IMR-90 (cell line): ENCODE results near the gene BLOC1S5. TPM values are rescaled to one million over a fixed set of nuclear protein-coding genes. Genes with fewer than 3 reads are reported as not detected.

Experiments used
- ATAC-seq: fragments of 200-7000 bp; cut with Tn5 transposase; 2 replicates; pipeline ENCODE4 v1.9.1; 2020; ENCODE audit warnings: low read depth, mild to moderate bottlenecking, moderate library complexity
- BruUV-seq: library from RNA; stranded (reverse); fragments of 400-500 nt; replicated peaks from 2 replicates; lab custom pipeline; 2021; lab: Mats Ljungman, UMichigan
- CTCF ChIA-PET: fragments of 300-600 bp; formaldehyde crosslinking; extraction: SDS; loops from one replicate; lab custom pipeline; 2021; ENCODE audit warnings: antibody characterized with exemption; lab: Yijun Ruan, JAX
- POLR2A ChIA-PET: fragments of 300-600 bp; sonication (Branson Sonifier 250); formaldehyde crosslinking; loops from one replicate; lab custom pipeline; 2022; ENCODE audit warnings: antibody characterized with exemption; ENCODE audit not compliant: unreplicated experiment; lab: Charles Lee
- DNase-seq: peaks from one replicate; pipeline ENCODE4 v3.0.0; 2013
- H2AFZ ChIP-seq: replicated peaks from 2 replicates; pipeline ENCODE3; 2013; ENCODE audit warnings: low read length, mild to moderate bottlenecking; ENCODE audit not compliant: poor library complexity
- H2AK5ac ChIP-seq: 2 replicates; pipeline ENCODE4 v1.6.1; 2013; ENCODE audit warnings: low read depth, low read length, inconsistent platforms
- H2AK9ac ChIP-seq: replicated peaks from 2 replicates; pipeline ENCODE3; 2013; ENCODE audit warnings: mild to moderate bottlenecking, low read depth, low read length, moderate library complexity; ENCODE audit not compliant: poor library complexity
- H2BK120ac ChIP-seq: 2 replicates; pipeline ENCODE4 v1.6.1; 2013; ENCODE audit warnings: low read depth, low read length, inconsistent platforms
- H2BK15ac ChIP-seq: 3 replicates; pipeline ENCODE4 v1.6.1; 2013; ENCODE audit warnings: low read depth, low read length, inconsistent platforms
- H2BK20ac ChIP-seq: 2 replicates; pipeline ENCODE4 v1.6.1; 2013; ENCODE audit warnings: low read depth, mild to moderate bottlenecking, inconsistent platforms, low read length, moderate library complexity
- H2BK5ac ChIP-seq: 2 replicates; pipeline ENCODE4 v1.6.1; 2013; ENCODE audit warnings: mild to moderate bottlenecking, low read depth, low read length, inconsistent platforms; ENCODE audit not compliant: poor library complexity, severe bottlenecking
- H3K14ac ChIP-seq: replicated peaks from 2 replicates; pipeline ENCODE4 v1.6.1; 2013; ENCODE audit warnings: low read depth, low read length, inconsistent platforms
- H3K18ac ChIP-seq: 2 replicates; pipeline ENCODE4 v1.6.1; 2013; ENCODE audit warnings: low read depth, low read length, control low read depth
- H3K23ac ChIP-seq: 2 replicates; pipeline ENCODE4 v1.6.1; 2013; ENCODE audit warnings: low read depth, low read length, inconsistent platforms
- H3K27ac ChIP-seq: 2 replicates; pipeline ENCODE4 v1.5.1; 2013; ENCODE audit warnings: mild to moderate bottlenecking, control low read depth, low read length; ENCODE audit not compliant: insufficient read depth
- H3K27me3 ChIP-seq: 2 replicates; pipeline ENCODE4 v1.6.1; 2013; ENCODE audit warnings: low read length; ENCODE audit not compliant: control insufficient read depth, insufficient read depth
- H3K36me3 ChIP-seq: 2 replicates; pipeline ENCODE4 v1.6.1; 2013; ENCODE audit warnings: low read length, mixed read lengths; ENCODE audit not compliant: control insufficient read depth, insufficient read depth
- H3K4ac ChIP-seq: 2 replicates; pipeline ENCODE4 v1.6.1; 2013; ENCODE audit warnings: low read depth, low read length, inconsistent platforms
- H3K4me1 ChIP-seq: 2 replicates; pipeline ENCODE4 v1.6.1; 2013; ENCODE audit warnings: low read length, mixed read lengths; ENCODE audit not compliant: control insufficient read depth, insufficient read depth
- H3K4me2 ChIP-seq: 2 replicates; pipeline ENCODE4 v1.6.1; 2013; ENCODE audit warnings: low read depth, mild to moderate bottlenecking, control low read depth, low read length, moderate library complexity
- H3K4me3 ChIP-seq: 2 replicates; pipeline ENCODE4 v1.5.1; 2013; ENCODE audit warnings: low read depth, mild to moderate bottlenecking, control low read depth, low read length, moderate library complexity; ENCODE audit not compliant: insufficient read depth
- H3K56ac ChIP-seq: 2 replicates; pipeline ENCODE4 v1.6.1; 2013; ENCODE audit warnings: low read length, inconsistent platforms; ENCODE audit not compliant: insufficient read depth; ENCODE audit errors: extremely low read depth
- H3K79me1 ChIP-seq, 2 experiments: 2 replicates each; pipeline ENCODE4 v1.6.1; 2013; ENCODE audit warnings: low read length in 2 of 2, inconsistent platforms in 1 of 2, low read depth in 1 of 2
- H3K9ac ChIP-seq: 2 replicates; pipeline ENCODE4 v1.6.1; 2013; ENCODE audit warnings: low read depth, low read length, control low read depth
- H3K9me1 ChIP-seq: 2 replicates; pipeline ENCODE4 v1.6.1; 2013; ENCODE audit warnings: low read length, inconsistent platforms; ENCODE audit not compliant: insufficient read depth
- H3K9me3 ChIP-seq: 2 replicates; pipeline ENCODE4 v1.6.1; 2013; ENCODE audit warnings: low read length; ENCODE audit not compliant: control insufficient read depth, insufficient read depth
- H4K20me1 ChIP-seq: 2 replicates; pipeline ENCODE4 v1.6.1; 2013; ENCODE audit warnings: low read length, inconsistent platforms; ENCODE audit not compliant: insufficient read depth
- H4K5ac ChIP-seq: 2 replicates; pipeline ENCODE4 v1.6.1; 2013; ENCODE audit warnings: mild to moderate bottlenecking, low read depth, low read length, control low read depth
- H4K8ac ChIP-seq, 2 experiments: 2 replicates each; pipeline ENCODE4 v1.6.1; 2013; ENCODE audit warnings: low read depth in 2 of 2, low read length in 2 of 2, control low read depth in 1 of 2, inconsistent platforms in 1 of 2
- H4K91ac ChIP-seq: 2 replicates; pipeline ENCODE4 v1.6.1; 2013; ENCODE audit warnings: low read depth, low read length, inconsistent platforms; ENCODE audit not compliant: insufficient read depth
- BHLHE40 ChIP-seq: fragments of 150-350 bp; IDR thresholded peaks from 2 replicates; pipeline ENCODE4 v1.6.1; 2016; ENCODE audit warnings: mild to moderate bottlenecking, low read depth, low read length
- CEBPB ChIP-seq: IDR thresholded peaks from 2 replicates; pipeline ENCODE4 v1.6.1; 2012; ENCODE audit warnings: low read depth, low read length, improper control_type of control experiment
- FOS ChIP-seq: fragments of 150-350 bp; IDR thresholded peaks from 2 replicates; pipeline ENCODE4 v1.6.1; 2016; ENCODE audit warnings: low read depth, low read length
- MAFK ChIP-seq: IDR thresholded peaks from 2 replicates; pipeline ENCODE4 v1.6.1; 2012; ENCODE audit warnings: low read depth, low read length, improper control_type of control experiment
- MAZ ChIP-seq: IDR thresholded peaks from 2 replicates; pipeline ENCODE4 v1.6.1; 2012; ENCODE audit warnings: low read depth, mild to moderate bottlenecking, low read length, improper control_type of control experiment, moderate library complexity, borderline replicate concordance
- MXI1 ChIP-seq: IDR thresholded peaks from 2 replicates; pipeline ENCODE4 v1.6.1; 2012; ENCODE audit warnings: low read depth, mild to moderate bottlenecking, low read length, moderate library complexity, borderline replicate concordance
- NFE2L2 ChIP-seq: fragments of 150-350 bp; IDR thresholded peaks from 2 replicates; pipeline ENCODE4 v1.6.1; 2016; ENCODE audit warnings: low read depth, mild to moderate bottlenecking, low read length
- POLR2A ChIP-seq: IDR thresholded peaks from 2 replicates; pipeline ENCODE4 v1.6.1; 2012; ENCODE audit warnings: mild to moderate bottlenecking, low read depth, low read length
- RAD21 ChIP-seq: IDR thresholded peaks from 2 replicates; pipeline ENCODE4 v1.6.1; 2012; ENCODE audit warnings: low read length, improper control_type of control experiment
- RCOR1 ChIP-seq: IDR thresholded peaks from 2 replicates; pipeline ENCODE4 v1.6.1; 2012; ENCODE audit warnings: mild to moderate bottlenecking, low read length, improper control_type of control experiment; ENCODE audit not compliant: insufficient replicate concordance
- RFX5 ChIP-seq: IDR thresholded peaks from 2 replicates; pipeline ENCODE4 v1.8.0; 2012; ENCODE audit warnings: low read depth, mild to moderate bottlenecking, low read length, moderate library complexity
- SMC3 ChIP-seq: fragments of 150-350 bp; IDR thresholded peaks from 2 replicates; pipeline ENCODE4 v1.6.1; 2016; ENCODE audit warnings: low read depth, mild to moderate bottlenecking, antibody characterized with exemption, low read length, moderate library complexity
- WGBS, 2 experiments: methylation state at CpG; one replicate each; pipeline versions ENCODE4 v1.1.5 to v1.1.7; 2013; ENCODE audit warnings: missing lambda C conversion rate in 2 of 2; ENCODE audit not compliant: insufficient read length in 1 of 2; ENCODE audit errors: extremely low coverage in 2 of 2; 5-methylcytosine and 5-hydroxymethylcytosine counted together
- dilution Hi-C: fragments of 300-500 bp; cut with HindIII; formaldehyde crosslinking; loops from one replicate; pipeline ENCODE4 v1.14.3; 2018; ENCODE audit warnings: low sequenced_read_pairs; ENCODE audit not compliant: unreplicated experiment
- in situ Hi-C: fragments of 300-500 bp; cut with MboI; formaldehyde crosslinking; loops from 3 replicates; pipeline ENCODE4 v1.14.3; 2019; ENCODE audit warnings: low sequenced_read_pairs, inconsistent platforms, mixed read lengths
- intact Hi-C: fragments of 100-400 bp; cut with micrococcal nuclease; formaldehyde crosslinking; loops from 2 replicates; pipeline ENCODE4 v1.10.0; 2022
- polyA plus RNA-seq, 3 experiments: library from polyadenylated mRNA; depleted of rRNA; stranded (reverse); fragments of >200 nt; gene quantifications; 2 replicates each; pipeline ENCODE4 v1.2.3, GENCODE V29; 2012; ENCODE audit warnings: low replicate concordance in 1 of 3
- total RNA-seq: library from RNA; depleted of rRNA; stranded (reverse); fragments of >200 nt; gene quantifications from 2 replicates; pipeline ENCODE4 v1.2.3, GENCODE V29; 2012
- TF ChIP-seq, protein P1 (sequence below): fragments of 150-350 bp; IDR thresholded peaks from 2 replicates; pipeline ENCODE4 v1.6.1; 2017; ENCODE audit warnings: mild to moderate bottlenecking, antibody characterized with exemption, low read length, low read depth
- TF ChIP-seq, protein P2 (sequence below): fragments of 150-350 bp; IDR thresholded peaks from 2 replicates; pipeline ENCODE4 v1.6.1; 2016; ENCODE audit warnings: low read depth, mild to moderate bottlenecking, low read length, moderate library complexity, borderline replicate concordance

Gene BLOC1S5
- total and polyA plus RNA-seq, 2 of the 4 experiments (the other 2 are of a cell fraction), result 4.8 to 17.2 TPM

DNA sequence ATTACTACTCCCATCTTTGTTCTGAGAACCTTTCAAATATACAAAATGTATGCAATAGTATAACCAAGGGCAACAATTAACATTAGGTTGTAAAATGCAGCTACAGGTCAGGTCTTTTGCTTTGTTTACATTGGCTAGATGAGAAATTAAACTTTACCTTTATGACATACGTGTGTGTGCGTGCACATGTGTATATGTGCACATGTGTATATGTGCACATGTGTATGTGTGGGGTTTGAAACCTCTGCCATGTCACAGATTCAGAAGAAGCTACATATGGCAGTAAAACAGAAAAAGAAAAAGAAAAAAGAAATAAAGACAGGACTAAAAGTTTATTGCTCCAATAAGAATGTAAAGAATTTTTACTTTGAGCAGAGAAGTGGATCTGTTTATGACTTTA lies 40.6 kb downstream of the BLOC1S5 start:
- Histone ChIP-seq H2AK5ac (no peak overlapping the region), H2BK120ac (no peak overlapping the region), H3K56ac (no peak overlapping the region), H2BK5ac (no peak overlapping the region), H4K8ac (no peak overlapping the region), H3K9me1 (no peaks in the 10 kb centered on the region), H2AFZ (no peak overlapping the region), H3K27ac (no peak overlapping the region), H3K14ac (no peak overlapping the region), H3K9ac (no peak overlapping the region), H4K91ac (no peak overlapping the region), H3K4ac (no peak overlapping the region), H3K36me3 (no peaks in the 10 kb centered on the region; the same call in 1 of the 2 replicates), H3K4me2 (no peak overlapping the region), H3K4me3 (no peak overlapping the region), H2BK15ac (no peak overlapping the region), H3K23ac (no peak overlapping the region), H3K4me1 (no peaks in the 10 kb centered on the region), H4K20me1 (no peaks in the 10 kb centered on the region), H3K79me1 (peaks cover 8 to 10% of the 10 kb centered on the region in 2 experiments; a peak in 3 of 4 replicates), H3K18ac (no peak overlapping the region), H4K5ac (no peak overlapping the region), H2BK20ac (no peak overlapping the region), H3K9me3 (no peaks in the 10 kb centered on the region), H3K27me3 (no peaks in the 10 kb centered on the region), H2AK9ac (no peak overlapping the region)
- ChIA-PET POLR2A (interaction anchor here (0.6 to 0.7 kb wide), 2 partner anchors 9 to 39 kb away, joined by 3 to 6 read pairs; no protein-coding TSS in a partner anchor), CTCF (no interaction called here)
- intact Hi-C loops (no loop called here), in situ Hi-C loops (no loop called here), dilution Hi-C loops (no loop called here)
- BruUV-seq, result no TSS peak
- no peak for TF ChIP-seq MAFK
- TF ChIP-seq, protein P1, sequence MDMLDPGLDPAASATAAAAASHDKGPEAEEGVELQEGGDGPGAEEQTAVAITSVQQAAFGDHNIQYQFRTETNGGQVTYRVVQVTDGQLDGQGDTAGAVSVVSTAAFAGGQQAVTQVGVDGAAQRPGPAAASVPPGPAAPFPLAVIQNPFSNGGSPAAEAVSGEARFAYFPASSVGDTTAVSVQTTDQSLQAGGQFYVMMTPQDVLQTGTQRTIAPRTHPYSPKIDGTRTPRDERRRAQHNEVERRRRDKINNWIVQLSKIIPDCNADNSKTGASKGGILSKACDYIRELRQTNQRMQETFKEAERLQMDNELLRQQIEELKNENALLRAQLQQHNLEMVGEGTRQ, result no peak
- no peak for TF ChIP-seq CEBPB
- TF ChIP-seq MAZ, result no peak
- no peak for TF ChIP-seq BHLHE40
- no peak for TF ChIP-seq RFX5
- TF ChIP-seq MXI1, result no peak
- TF ChIP-seq, protein P2, sequence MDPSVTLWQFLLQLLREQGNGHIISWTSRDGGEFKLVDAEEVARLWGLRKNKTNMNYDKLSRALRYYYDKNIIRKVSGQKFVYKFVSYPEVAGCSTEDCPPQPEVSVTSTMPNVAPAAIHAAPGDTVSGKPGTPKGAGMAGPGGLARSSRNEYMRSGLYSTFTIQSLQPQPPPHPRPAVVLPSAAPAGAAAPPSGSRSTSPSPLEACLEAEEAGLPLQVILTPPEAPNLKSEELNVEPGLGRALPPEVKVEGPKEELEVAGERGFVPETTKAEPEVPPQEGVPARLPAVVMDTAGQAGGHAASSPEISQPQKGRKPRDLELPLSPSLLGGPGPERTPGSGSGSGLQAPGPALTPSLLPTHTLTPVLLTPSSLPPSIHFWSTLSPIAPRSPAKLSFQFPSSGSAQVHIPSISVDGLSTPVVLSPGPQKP, result no peak
- no peak for TF ChIP-seq RCOR1
- no peak for TF ChIP-seq NFE2L2
- no peak for TF ChIP-seq POLR2A
- TF ChIP-seq SMC3, result no peak
- TF ChIP-seq FOS, result no peak
- no peak for TF ChIP-seq RAD21
- ATAC-seq (no peak), DNase-seq (no peak)
- no CpG with 5 or more reads among the region's 2 CpGs for WGBS, 2 experiments
